DND-41 (cell line): ENCODE data around the gene GPER1.

ENCODE experiments used
- EZH2 ChIP-seq: IDR thresholded peaks from 3 replicates; pipeline ENCODE4 v1.6.1; 2012; ENCODE audit warnings: borderline replicate concordance, low read depth, mild to moderate bottlenecking, moderate library complexity, low read length, inconsistent platforms; ENCODE audit not compliant: severe bottlenecking
- TF ChIP-seq, protein P1 (sequence below): IDR thresholded peaks from 2 replicates; pipeline ENCODE4 v1.5.1; 2012; ENCODE audit warnings: borderline replicate concordance, low read length, moderate library complexity, mild to moderate bottlenecking; ENCODE audit not compliant: poor library complexity, severe bottlenecking; ENCODE audit errors: extremely low read depth

DNA sequence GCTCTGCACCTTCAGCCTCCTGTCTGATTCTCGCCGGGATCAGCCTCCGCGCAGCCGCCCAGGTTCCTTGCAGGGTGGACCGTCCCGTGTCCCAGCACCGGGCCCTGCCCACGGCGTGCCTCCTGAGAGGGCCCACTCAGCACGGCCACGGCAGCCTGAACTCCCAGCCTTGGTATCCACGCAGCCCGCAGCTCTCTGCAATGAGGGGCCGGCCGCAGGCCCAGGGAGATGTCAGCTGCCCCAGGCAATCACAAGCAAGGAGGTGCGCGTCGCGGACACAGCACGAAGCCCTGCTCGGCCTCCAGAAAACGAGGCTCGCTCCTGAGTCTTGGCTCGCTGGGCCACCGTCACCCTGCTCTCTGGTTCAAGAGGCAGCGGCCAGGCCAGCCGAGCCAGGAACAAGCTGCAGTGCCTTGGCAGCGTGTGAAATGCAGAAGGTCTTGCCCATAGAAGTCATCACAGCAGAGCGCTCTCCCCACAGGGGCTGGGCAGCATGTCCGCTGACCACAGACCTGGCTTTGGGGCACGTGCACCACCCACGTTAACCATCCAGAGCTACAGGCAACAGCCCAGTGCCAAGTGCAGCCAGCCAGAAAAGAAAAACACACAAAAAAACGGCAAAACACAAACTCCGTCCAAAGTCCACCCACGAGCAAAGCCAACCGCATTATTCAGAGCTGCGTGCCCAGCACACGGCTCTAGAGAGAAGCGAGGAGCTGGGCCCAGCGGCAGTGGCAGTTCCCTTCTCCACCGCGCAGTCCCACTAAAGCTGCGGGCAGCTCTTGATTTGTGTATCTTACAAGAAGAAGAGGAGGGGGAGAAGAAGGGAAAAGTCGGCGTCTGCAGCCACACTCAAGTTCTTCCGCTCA lies 13.9 kb downstream of the GPER1 start:
- TF ChIP-seq, protein P1, sequence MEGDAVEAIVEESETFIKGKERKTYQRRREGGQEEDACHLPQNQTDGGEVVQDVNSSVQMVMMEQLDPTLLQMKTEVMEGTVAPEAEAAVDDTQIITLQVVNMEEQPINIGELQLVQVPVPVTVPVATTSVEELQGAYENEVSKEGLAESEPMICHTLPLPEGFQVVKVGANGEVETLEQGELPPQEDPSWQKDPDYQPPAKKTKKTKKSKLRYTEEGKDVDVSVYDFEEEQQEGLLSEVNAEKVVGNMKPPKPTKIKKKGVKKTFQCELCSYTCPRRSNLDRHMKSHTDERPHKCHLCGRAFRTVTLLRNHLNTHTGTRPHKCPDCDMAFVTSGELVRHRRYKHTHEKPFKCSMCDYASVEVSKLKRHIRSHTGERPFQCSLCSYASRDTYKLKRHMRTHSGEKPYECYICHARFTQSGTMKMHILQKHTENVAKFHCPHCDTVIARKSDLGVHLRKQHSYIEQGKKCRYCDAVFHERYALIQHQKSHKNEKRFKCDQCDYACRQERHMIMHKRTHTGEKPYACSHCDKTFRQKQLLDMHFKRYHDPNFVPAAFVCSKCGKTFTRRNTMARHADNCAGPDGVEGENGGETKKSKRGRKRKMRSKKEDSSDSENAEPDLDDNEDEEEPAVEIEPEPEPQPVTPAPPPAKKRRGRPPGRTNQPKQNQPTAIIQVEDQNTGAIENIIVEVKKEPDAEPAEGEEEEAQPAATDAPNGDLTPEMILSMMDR: no peak
- TF ChIP-seq EZH2: no peak
